Keratinocyte (primary cell): Measurements from ENCODE around the gene CDK17. TPM values are rescaled to one million over a fixed set of nuclear protein-coding genes. Genes with fewer than 3 reads are reported as not detected.

Source experiments
- DNase-seq: peaks from one replicate; pipeline ENCODE4 v3.0.0-alpha.2; 2011; ENCODE audit warnings: low read depth, missing footprints, low spot score
- FAIRE-seq: peaks from 2 replicates; lab custom pipeline; 2011; peaks lifted over from hg19 to GRCh38; lab: Jason Lieb, UNC
- H2AFZ ChIP-seq: 2 replicates; pipeline ENCODE4 v1.6.0; 2012; ENCODE audit warnings: low read length, control low read depth, inconsistent platforms; ENCODE audit not compliant: control insufficient read depth
- H3K27ac ChIP-seq: 2 replicates; pipeline ENCODE4 v1.5.1; 2011; ENCODE audit warnings: low read length; ENCODE audit not compliant: control insufficient read depth, insufficient read depth
- H3K27me3 ChIP-seq: 3 replicates; pipeline ENCODE4 v1.6.0; 2011; ENCODE audit warnings: low read length; ENCODE audit not compliant: control insufficient read depth, insufficient read depth; ENCODE audit errors: extremely low read depth
- H3K36me3 ChIP-seq, 2 experiments: 2 replicates in 1 of 2; 3 replicates in 1 of 2; pipeline ENCODE4 v1.5.1; 2011; ENCODE audit warnings: low read length in 2 of 2, mild to moderate bottlenecking in 1 of 2; ENCODE audit not compliant: control insufficient read depth in 2 of 2, insufficient read depth in 2 of 2; ENCODE audit errors: extremely low read depth in 1 of 2
- H3K4me1 ChIP-seq: 3 replicates; pipeline ENCODE4 v1.5.1; 2011; ENCODE audit warnings: low read length; ENCODE audit not compliant: control insufficient read depth, insufficient read depth; ENCODE audit errors: extremely low read depth
- H3K4me2 ChIP-seq: 3 replicates; pipeline ENCODE4 v1.6.0; 2011; ENCODE audit warnings: low read depth, low read length; ENCODE audit not compliant: control insufficient read depth, insufficient read depth; ENCODE audit errors: extremely low read depth
- H3K4me3 ChIP-seq, 3 experiments: fragments of 200-600 bp in 1 of 3; sonication (generic) in 1 of 3; 2 replicates in 2 of 3; 3 replicates in 1 of 3; pipeline ENCODE4 v1.5.1; 2011 to 2016; ENCODE audit warnings: low read length in 3 of 3, mild to moderate bottlenecking in 3 of 3, control low read depth in 2 of 3, inconsistent platforms in 1 of 3, low read depth in 1 of 3, mixed read lengths in 1 of 3, mixed run types in 1 of 3, moderate library complexity in 1 of 3; ENCODE audit not compliant: control insufficient read depth in 2 of 3, insufficient read depth in 2 of 3; ENCODE audit errors: extremely low read depth in 1 of 3
- H3K79me2 ChIP-seq: 2 replicates; pipeline ENCODE4 v1.6.0; 2012; ENCODE audit warnings: low read length; ENCODE audit not compliant: control insufficient read depth, insufficient read depth
- H3K9ac ChIP-seq: 3 replicates; pipeline ENCODE4 v1.6.0; 2011; ENCODE audit warnings: low read length; ENCODE audit not compliant: control insufficient read depth, insufficient read depth; ENCODE audit errors: extremely low read depth
- H3K9me1 ChIP-seq: 3 replicates; pipeline ENCODE4 v1.6.0; 2011; ENCODE audit warnings: low read length; ENCODE audit not compliant: control insufficient read depth, insufficient read depth; ENCODE audit errors: extremely low read depth
- H3K9me3 ChIP-seq: 2 replicates; pipeline ENCODE4 v1.5.1; 2012; ENCODE audit warnings: low read depth, low read length; ENCODE audit not compliant: control insufficient read depth
- H4K20me1 ChIP-seq: 3 replicates; pipeline ENCODE4 v1.6.0; 2011; ENCODE audit warnings: low read length; ENCODE audit not compliant: control insufficient read depth, insufficient read depth; ENCODE audit errors: extremely low read depth
- CTCF ChIP-seq, 3 experiments: IDR thresholded peaks in 1 of 3; conservative IDR thresholded peaks in 1 of 3; optimal IDR thresholded peaks in 1 of 3; 2 replicates in 2 of 3; 3 replicates in 1 of 3; pipeline versions ENCODE3 to v1.5.1; 2011; ENCODE audit warnings: low read length in 3 of 3, mild to moderate bottlenecking in 3 of 3, moderate library complexity in 2 of 3, control low read depth in 1 of 3, inconsistent platforms in 1 of 3; ENCODE audit not compliant: insufficient read depth in 2 of 3; ENCODE audit errors: extremely low read depth in 1 of 3
- EZH2 ChIP-seq: IDR thresholded peaks from one replicate; pipeline ENCODE4 v1.6.1; 2012; ENCODE audit warnings: inconsistent platforms, mild to moderate bottlenecking, low read length, moderate library complexity
- dilution Hi-C: fragments of 300-500 bp; cut with MboI; formaldehyde crosslinking; loops from one replicate; pipeline ENCODE4 v1.7.0; 2020; ENCODE audit warnings: low sequenced_read_pairs; ENCODE audit not compliant: extremely low pct_ligation_motif_present
- polyA plus RNA-seq, 5 experiments: library from polyadenylated mRNA; depleted of rRNA in 3 of 5; stranded (reverse) in 3 of 5; stranded (forward) in 1 of 5; unstranded in 1 of 5; fragments of >200 nt; gene quantifications; 1 replicate in 1 of 5; 2 replicates in 3 of 5; 3 replicates in 1 of 5; pipeline versions ENCODE4 v1.2.1 to v1.2.3, GENCODE V29; 2011 to 2012; ENCODE audit warnings: missing spikeins in 2 of 5, low read depth in 1 of 5, low replicate concordance in 1 of 5

Gene CDK17
- polyA plus RNA-seq, 1 donor (not counting 4 experiments of a cell fraction or from before 2014, with no cell fraction given) = 33.0 TPM

- dilution Hi-C loops = no loop called here
- Histone ChIP-seq H3K4me1 (peaks cover 14% of the 10 kb centered on the region), H3K9me1 (peaks cover 10% of the 10 kb centered on the region), H4K20me1 (peaks cover 14% of the 10 kb centered on the region), H3K9me3 (no peaks in the 10 kb centered on the region), H3K79me2 (peaks cover 95% of the 10 kb centered on the region), H3K36me3 (peaks cover 34 to 61% of the 10 kb centered on the region in 2 experiments), H3K4me2 (no peak overlapping the region), H3K27me3 (no peaks in the 10 kb centered on the region), H3K9ac (no peak overlapping the region), H3K27ac (no peak overlapping the region), H3K4me3 (no peak overlapping the region), H2AFZ (no peak overlapping the region)
- DNase-seq = no peak
- FAIRE-seq = no peak
- TF ChIP-seq EZH2 (no peak), CTCF (optimal IDR thresholded peaks at IDR 0.05 in 1 of 3, IDR thresholded peaks at IDR 0.05 in 1 of 3, conservative IDR thresholded peaks at IDR 0.05 in 1 of 3; ENCODE audit: extremely low read depth in 1 of 3, insufficient read depth in 2 of 3, low read length in 3 of 3) (no peak)
Observed at GRCh38 chr12:96250119-96250685, 150.0 kb downstream of the CDK17 start.

GRCh38 chr12:96249196-96250118 is 150.8 kb downstream of the CDK17 start:
- H3K79me2 ChIP-seq = peaks cover 95% of the 10 kb centered on the region
- dilution Hi-C loops = no loop called here
- FAIRE-seq = no peak

More at GRCh38 chr12:96249196-96250118, 150.8 kb downstream of the CDK17 start:
- no peak for TF ChIP-seq EZH2
- no peak for TF ChIP-seq CTCF (optimal IDR thresholded peaks at IDR 0.05 in 1 of 3, IDR thresholded peaks at IDR 0.05 in 1 of 3, conservative IDR thresholded peaks at IDR 0.05 in 1 of 3; ENCODE audit: extremely low read depth in 1 of 3, insufficient read depth in 2 of 3, low read length in 3 of 3)
- H3K4me2 ChIP-seq = no peak overlapping the region
- H3K4me3 ChIP-seq = no peak overlapping the region
- peak overlapping the region; percentile 24 for H3K9ac ChIP-seq
- H3K4me1 ChIP-seq = peaks cover 14% of the 10 kb centered on the region
- no peak overlapping the region for H2AFZ ChIP-seq
- peaks cover 33 to 55% of the 10 kb centered on the region in 2 experiments for H3K36me3 ChIP-seq
- H3K9me1 ChIP-seq = peaks cover 12% of the 10 kb centered on the region
- peak overlapping the region; percentile 53 for H3K27ac ChIP-seq
- DNase-seq = no peak
- no peaks in the 10 kb centered on the region for H3K9me3 ChIP-seq
- H3K27me3 ChIP-seq = no peaks in the 10 kb centered on the region
- H4K20me1 ChIP-seq = peaks cover 17% of the 10 kb centered on the region
